ENCODE measurements around the gene CTSZ. TPM values are rescaled to one million over a fixed set of nuclear protein-coding genes. Genes with fewer than 3 reads are reported as not detected.
A peak's percentile ranks its signal among the peaks of the same experiment; 100 is the strongest.

Gene CTSZ
- total RNA-seq, 1 experiment from 2014 or later: 26.3 TPM

GRCh38 chr20:58978351-58979190, 28.5 kb downstream of the CTSZ start:
- ATAC-seq (no peak), DNase-seq (ENCODE audit: low spot score) (no peak)
- Mint-ChIP-seq H3K36me3 (peaks cover 11% of the 10 kb centered on the region), H3K27me3 (ENCODE audit: low read depth) (peaks cover 6% of the 10 kb centered on the region), H3K4me3 (no peak overlapping the region), H3K27ac (no peak overlapping the region), H3K9me3 (peaks cover 13% of the 10 kb centered on the region), H3K4me1 (peaks cover 24% of the 10 kb centered on the region)
- CTCF ChIA-PET: interaction anchor here (0.6 to 1.9 kb wide), 7 partner anchors 10 to 425 kb away, joined by 3 to 5 read pairs (median 3); no protein-coding TSS in a partner anchor
- TF ChIP-seq ZBTB21 (CRISPR knock-in tag; IDR thresholded peaks at IDR 0.05; ENCODE audit: borderline replicate concordance) (no peak), ZNF317 (CRISPR knock-in tag; IDR thresholded peaks at IDR 0.05; ENCODE audit: borderline replicate concordance, low read depth) (peak; percentile 59; the same call in 1 of the 2 replicates)
- POLR2A ChIA-PET: no interaction called here

GRCh38 chr20:58976061-58976730, 30.9 kb downstream of the CTSZ start:
- DNase-seq (ENCODE audit: low spot score): no peak
- Mint-ChIP-seq H3K4me3 (no peak overlapping the region), H3K9me3 (peaks cover 13% of the 10 kb centered on the region), H3K4me1 (peaks cover 17% of the 10 kb centered on the region), H3K27ac (no peak overlapping the region), H3K27me3 (ENCODE audit: low read depth) (peaks cover 6% of the 10 kb centered on the region), H3K36me3 (peaks cover 7% of the 10 kb centered on the region)
- ChIA-PET CTCF (no interaction called here), POLR2A (no interaction called here)
- ATAC-seq: no peak
- no peak for TF ChIP-seq MAX (CRISPR knock-in tag; IDR thresholded peaks at IDR 0.05)
- TF ChIP-seq RORB (CRISPR knock-in tag; IDR thresholded peaks at IDR 0.05): no peak
- TF ChIP-seq HMGA2 (CRISPR knock-in tag; IDR thresholded peaks at IDR 0.05): no peak
- no peak for TF ChIP-seq ARID4B (CRISPR knock-in tag; IDR thresholded peaks at IDR 0.05; ENCODE audit: borderline replicate concordance)
- no peak for TF ChIP-seq ESRRA (CRISPR knock-in tag; IDR thresholded peaks at IDR 0.05; ENCODE audit: borderline replicate concordance)
- no peak for TF ChIP-seq ZBTB21 (CRISPR knock-in tag; IDR thresholded peaks at IDR 0.05; ENCODE audit: borderline replicate concordance)
- no peak for TF ChIP-seq HMGXB4 (CRISPR knock-in tag; IDR thresholded peaks at IDR 0.05)

- H3K4me3 Mint-ChIP-seq: no peak overlapping the region
- peaks cover 17% of the 10 kb centered on the region for H3K4me1 Mint-ChIP-seq
- CTCF ChIA-PET: no interaction called here
These were observed 31.7 kb downstream of the CTSZ start for GRCh38 chr20:58975353-58975752.

More at GRCh38 chr20:58975353-58975752, 31.7 kb downstream of the CTSZ start:
- no peak for TF ChIP-seq ARID4B (CRISPR knock-in tag; IDR thresholded peaks at IDR 0.05; ENCODE audit: borderline replicate concordance)
- TF ChIP-seq NR2C2 (CRISPR knock-in tag; IDR thresholded peaks at IDR 0.05): no peak
- DNase-seq (ENCODE audit: low spot score) (no peak), ATAC-seq (no peak)
- POLR2A ChIA-PET: no interaction called here
- peaks cover 13% of the 10 kb centered on the region for H3K9me3 Mint-ChIP-seq
- no peak overlapping the region for H3K27ac Mint-ChIP-seq
- H3K36me3 Mint-ChIP-seq: peaks cover 7% of the 10 kb centered on the region
- H3K27me3 Mint-ChIP-seq (ENCODE audit: low read depth): peaks cover 6% of the 10 kb centered on the region
